ENCODE results near the gene GNG7. TPM values are rescaled to one million over a fixed set of nuclear protein-coding genes. Genes with fewer than 3 reads are reported as not detected.
"Not testable (repeated sequence)": the region's sequence is repeated elsewhere in the genome, so short reads cannot be mapped to it uniquely, and the experiment has no call there.

The GNG7 gene
- polyA plus RNA-seq, 6 donors from 2014 or later = 49.1 to 72.0 (median 60.9) TPM

- Mint-ChIP-seq H3K4me3 (peak overlapping the region in 7 of 8 donors; percentile 56 to 88 (median 75)), H3K27me3 (peaks cover 12 to 39% (median 19%) of the 10 kb centered on the region in 3 donors), H3K36me3 (no peaks in the 10 kb centered on the region), H3K27ac (no peak overlapping the region), H3K4me1 (peaks cover 21 to 34% (median 29%) of the 10 kb centered on the region in 3 donors), H3K9me3 (no peaks in the 10 kb centered on the region)
- no peak for DNase-seq
- ATAC-seq (ENCODE audit: low read depth in 2 of 2) = peak; percentile 3 to 6
Observed at GRCh38 chr19:2495130-2495641, 207.3 kb downstream of the GNG7 start.

- ATAC-seq (ENCODE audit: low read depth in 2 of 2) = peak; percentile 59 to 67
- Mint-ChIP-seq H3K36me3 (no peaks in the 10 kb centered on the region), H3K4me1 (peaks cover 25 to 39% (median 32%) of the 10 kb centered on the region in 3 donors), H3K4me3 (peak overlapping the region; percentile 70 to 89 (median 82)), H3K27me3 (peaks cover 15 to 44% (median 22%) of the 10 kb centered on the region in 3 donors), H3K9me3 (no peaks in the 10 kb centered on the region), H3K27ac (peak overlapping the region in 2 of 6 donors; percentile 62 to 75)
- DNase-seq = peak; percentile 57
Observed at GRCh38 chr19:2494447-2495129, 207.9 kb downstream of the GNG7 start.

GRCh38 chr19:2494084-2494446 lies 208.4 kb downstream of the GNG7 start:
- Mint-ChIP-seq H3K4me1 (peaks cover 28 to 41% (median 35%) of the 10 kb centered on the region in 3 donors), H3K27ac (peak overlapping the region in 2 of 6 donors; percentile 63 to 75), H3K27me3 (peaks cover 15 to 47% (median 26%) of the 10 kb centered on the region in 3 donors), H3K9me3 (no peaks in the 10 kb centered on the region), H3K4me3 (peak overlapping the region; percentile 70 to 89 (median 80)), H3K36me3 (no peaks in the 10 kb centered on the region)
- ATAC-seq (ENCODE audit: low read depth in 2 of 2) (no peak), DNase-seq (no peak)

- H3K4me1 Mint-ChIP-seq = peaks cover 33 to 44% (median 37%) of the 10 kb centered on the region in 3 donors
- not testable (repeated sequence) for H3K9me3 Mint-ChIP-seq; DNase-seq; H3K36me3 Mint-ChIP-seq; ATAC-seq (ENCODE audit: low read depth in 2 of 2)
- peaks cover 15 to 47% (median 26%) of the 10 kb centered on the region in 3 donors for H3K27me3 Mint-ChIP-seq
- H3K27ac Mint-ChIP-seq = peak overlapping the region in 3 of 6 donors; percentile 44 to 75 (median 69)
- peak overlapping the region in 6 of 8 donors; percentile 35 to 89 (median 77) for H3K4me3 Mint-ChIP-seq
Observed at GRCh38 chr19:2493448-2493847, 209.0 kb downstream of the GNG7 start.

- DNase-seq (no peak), ATAC-seq (ENCODE audit: low read depth in 2 of 2) (no peak)
- Mint-ChIP-seq H3K36me3 (no peaks in the 10 kb centered on the region), H3K27ac (peak overlapping the region in 3 of 6 donors; percentile 46 to 70 (median 60)), H3K4me1 (peaks cover 37 to 45% (median 39%) of the 10 kb centered on the region in 3 donors), H3K4me3 (peak overlapping the region in 5 of 8 donors; percentile 37 to 78 (median 61)), H3K9me3 (no peaks in the 10 kb centered on the region), H3K27me3 (peaks cover 15 to 48% (median 26%) of the 10 kb centered on the region in 3 donors)
Observed at GRCh38 chr19:2492870-2493269, 209.6 kb downstream of the GNG7 start.

GRCh38 chr19:2491130-2491801 lies 211.2 kb downstream of the GNG7 start:
- Mint-ChIP-seq H3K36me3 (no peaks in the 10 kb centered on the region), H3K4me3 (peak overlapping the region in 6 of 8 donors; percentile 32 to 77 (median 73)), H3K9me3 (no peaks in the 10 kb centered on the region), H3K27me3 (peaks cover 17 to 56% (median 26%) of the 10 kb centered on the region in 3 donors), H3K27ac (peak overlapping the region in 3 of 6 donors; percentile 3 to 72 (median 21)), H3K4me1 (peaks cover 47 to 57% (median 47%) of the 10 kb centered on the region in 3 donors)
- peak; percentile 34 to 63 for ATAC-seq (ENCODE audit: low read depth in 2 of 2)
- DNase-seq = peak; percentile 42

GRCh38 chr19:2490659-2491058 lies 211.8 kb downstream of the GNG7 start:
- Mint-ChIP-seq H3K27ac (peak overlapping the region in 1 of 6 donors; percentile 72), H3K9me3 (no peaks in the 10 kb centered on the region), H3K4me3 (peak overlapping the region in 6 of 8 donors; percentile 32 to 77 (median 58)), H3K4me1 (peaks cover 51 to 60% (median 53%) of the 10 kb centered on the region in 3 donors), H3K27me3 (peaks cover 19 to 56% (median 26%) of the 10 kb centered on the region in 3 donors), H3K36me3 (no peaks in the 10 kb centered on the region)
- DNase-seq (no peak), ATAC-seq (ENCODE audit: low read depth in 2 of 2) (no peak)

GRCh38 chr19:2488942-2489731 lies 213.4 kb downstream of the GNG7 start:
- no peak for ATAC-seq (ENCODE audit: low read depth in 2 of 2)
- peak overlapping the region in 1 of 6 donors; percentile 53 for H3K27ac Mint-ChIP-seq
- peaks cover 0 to 2% of the 10 kb centered on the region in 2 donors for H3K36me3 Mint-ChIP-seq
- DNase-seq = peak; percentile 22
- H3K27me3 Mint-ChIP-seq = peaks cover 19 to 52% (median 24%) of the 10 kb centered on the region in 3 donors
- peaks cover 50 to 64% (median 58%) of the 10 kb centered on the region in 3 donors for H3K4me1 Mint-ChIP-seq
- H3K9me3 Mint-ChIP-seq = peaks cover 0 to 3% (median 0%) of the 10 kb centered on the region in 7 donors
- H3K4me3 Mint-ChIP-seq = peak overlapping the region; percentile 39 to 83 (median 74)

- Mint-ChIP-seq H3K36me3 (peaks cover 0 to 9% of the 10 kb centered on the region in 2 donors), H3K27me3 (peaks cover 14 to 46% (median 17%) of the 10 kb centered on the region in 3 donors), H3K4me1 (peaks cover 48 to 60% (median 52%) of the 10 kb centered on the region in 3 donors), H3K27ac (peak overlapping the region in 1 of 6 donors; percentile 83), H3K9me3 (peaks cover 4 to 9% (median 6%) of the 10 kb centered on the region in 7 donors), H3K4me3 (peak overlapping the region; percentile 25 to 67 (median 46))
- ATAC-seq (ENCODE audit: low read depth in 2 of 2) = no peak
- DNase-seq = no peak
Observed at GRCh38 chr19:2488405-2488941, 214.0 kb downstream of the GNG7 start.

- Mint-ChIP-seq H3K4me1 (peaks cover 46 to 60% (median 51%) of the 10 kb centered on the region in 3 donors), H3K4me3 (peak overlapping the region in 4 of 8 donors; percentile 26 to 72 (median 47)), H3K9me3 (peaks cover 5 to 15% (median 10%) of the 10 kb centered on the region in 7 donors), H3K36me3 (peaks cover 0 to 10% of the 10 kb centered on the region in 2 donors), H3K27ac (peak overlapping the region in 3 of 6 donors; percentile 50 to 58 (median 52)), H3K27me3 (peaks cover 14 to 42% (median 16%) of the 10 kb centered on the region in 3 donors)
- no peak for ATAC-seq (ENCODE audit: low read depth in 2 of 2)
- DNase-seq = no peak
Observed at GRCh38 chr19:2487842-2488241, 214.7 kb downstream of the GNG7 start.

- peak overlapping the region in 3 of 8 donors; percentile 15 to 36 (median 23) for H3K4me3 Mint-ChIP-seq
- peak overlapping the region in 5 of 6 donors; percentile 33 to 89 (median 57) for H3K27ac Mint-ChIP-seq
- peaks cover 42 to 53% (median 51%) of the 10 kb centered on the region in 3 donors for H3K4me1 Mint-ChIP-seq
- peaks cover 5 to 21% (median 15%) of the 10 kb centered on the region in 7 donors for H3K9me3 Mint-ChIP-seq
- no peak for DNase-seq
- H3K36me3 Mint-ChIP-seq = peaks cover 0 to 10% of the 10 kb centered on the region in 2 donors
- peaks cover 14 to 34% (median 16%) of the 10 kb centered on the region in 3 donors for H3K27me3 Mint-ChIP-seq
- ATAC-seq (ENCODE audit: low read depth in 2 of 2) = no peak
Observed at GRCh38 chr19:2487090-2487489, 215.4 kb downstream of the GNG7 start.

GRCh38 chr19:2485428-2485827 lies 217.1 kb downstream of the GNG7 start:
- Mint-ChIP-seq H3K4me1 (peaks cover 30 to 38% (median 36%) of the 10 kb centered on the region in 3 donors), H3K36me3 (peaks cover 0 to 10% of the 10 kb centered on the region in 2 donors), H3K27ac (peak overlapping the region in 4 of 6 donors; percentile 73 to 88 (median 80)), H3K4me3 (peak overlapping the region in 2 of 8 donors; percentile 8 to 37), H3K27me3 (peaks cover 7 to 18% (median 8%) of the 10 kb centered on the region in 3 donors), H3K9me3 (peaks cover 5 to 23% (median 21%) of the 10 kb centered on the region in 7 donors)
- no peak for ATAC-seq (ENCODE audit: low read depth in 2 of 2)
- no peak for DNase-seq
